GM12878 (cell line): ENCODE measurements around the gene MRPL28.

Experiments used
- CTCF ChIP-seq, 3 experiments: IDR thresholded peaks in 2 of 3; conservative IDR thresholded peaks in 1 of 3; 2 replicates each; pipeline ENCODE4 v1.5.1; 2011; ENCODE audit warnings: low read depth in 3 of 3, low read length in 3 of 3, mild to moderate bottlenecking in 3 of 3, control low read depth in 2 of 3, moderate library complexity in 2 of 3, inconsistent platforms in 1 of 3, mixed read lengths in 1 of 3; ENCODE audit not compliant: control insufficient read depth in 2 of 3, insufficient read depth in 1 of 3; ENCODE audit errors: extremely low read depth in 1 of 3
- EP300 ChIP-seq, 2 experiments: fragments of 150-350 bp in 1 of 2; IDR thresholded peaks; 2 replicates each; pipeline ENCODE4 v1.6.1; 2011 to 2012; ENCODE audit warnings: low read depth in 2 of 2, low read length in 2 of 2, borderline replicate concordance in 1 of 2, improper control_type of control experiment in 1 of 2, inconsistent platforms in 1 of 2; ENCODE audit not compliant: control insufficient read depth in 1 of 2
- JUNB ChIP-seq: IDR thresholded peaks from 2 replicates; pipeline ENCODE4 v1.6.1; 2016; ENCODE audit warnings: antibody characterized with exemption, mild to moderate bottlenecking

DNA sequence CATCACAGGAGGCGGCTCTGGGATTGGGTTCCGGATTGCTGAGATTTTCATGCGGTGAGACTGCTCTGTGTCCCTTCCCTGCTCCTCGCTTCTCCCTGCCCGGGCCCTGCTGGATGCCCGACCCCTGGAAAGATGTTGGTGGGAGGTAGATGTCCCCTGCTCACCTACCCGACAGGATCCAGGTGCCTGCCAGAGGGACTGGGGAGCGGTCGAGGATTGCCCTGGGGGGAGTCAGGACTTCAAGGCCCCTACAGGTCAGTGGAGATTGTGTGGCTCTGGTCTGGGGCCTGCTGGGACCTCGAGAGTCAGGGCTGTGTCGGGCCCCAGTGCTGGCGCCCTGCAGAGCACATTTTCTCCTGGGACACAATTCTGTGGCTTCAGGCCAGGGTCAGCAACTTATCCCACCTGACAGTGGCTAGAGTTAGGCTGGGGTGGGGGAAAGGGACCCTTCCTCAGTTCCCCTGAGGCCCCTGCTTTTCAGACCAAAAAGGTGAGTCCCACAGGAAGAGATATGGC is 34.7 kb upstream of the MRPL28 start:
- TF ChIP-seq JUNB (no peak), EP300 (IDR thresholded peaks at IDR 0.05; ENCODE audit: borderline replicate concordance in 1 of 2, control insufficient read depth in 1 of 2, low read depth in 2 of 2, low read length in 2 of 2) (no peak), CTCF (IDR thresholded peaks at IDR 0.05 in 2 of 3, conservative IDR thresholded peaks at IDR 0.05 in 1 of 3; ENCODE audit: control insufficient read depth in 2 of 3, extremely low read depth in 1 of 3, insufficient read depth in 1 of 3, low read depth in 3 of 3, low read length in 3 of 3) (no peak)
